C1 segment of cervical spinal cord (tissue), 14 donors: ENCODE results near the gene DMD.

Source experiments
- DNase-seq, 14 donors: peaks; one replicate each; lab custom pipeline; 2025; lab: John Stamatoyannopoulos, UW

The DMD gene

GRCh38 chrX:32514986-32515385 is 696.4 kb downstream of the DMD start:
- DNase-seq = no peak

- no peak for DNase-seq
These were observed 709.7 kb downstream of the DMD start for GRCh38 chrX:32501606-32502005.

GRCh38 chrX:32496671-32497070 is 714.7 kb downstream of the DMD start:
- no peak for DNase-seq

GRCh38 chrX:32495855-32496254 is 715.5 kb downstream of the DMD start:
- DNase-seq = no peak

GRCh38 chrX:32489125-32489524 is 722.2 kb downstream of the DMD start:
- DNase-seq = no peak

GRCh38 chrX:32483534-32484136 is 727.7 kb downstream of the DMD start:
- no peak for DNase-seq

- no peak for DNase-seq
These were observed 731.3 kb downstream of the DMD start for GRCh38 chrX:32480019-32480418.

- DNase-seq = no peak
These were observed 739.0 kb downstream of the DMD start for GRCh38 chrX:32472364-32472763.

- no peak for DNase-seq
These were observed 755.6 kb downstream of the DMD start for GRCh38 chrX:32455704-32456103.

- no peak for DNase-seq
These were observed 759.2 kb downstream of the DMD start for GRCh38 chrX:32451954-32452695.

- no peak for DNase-seq
These were observed 762.4 kb downstream of the DMD start for GRCh38 chrX:32448945-32449344.

- DNase-seq = no peak
These were observed 763.0 kb downstream of the DMD start for GRCh38 chrX:32448320-32448719.

GRCh38 chrX:32447640-32448039 is 763.7 kb downstream of the DMD start:
- DNase-seq = no peak

GRCh38 chrX:32443841-32444240 is 767.5 kb downstream of the DMD start:
- DNase-seq = no peak

GRCh38 chrX:32421266-32421665 is 790.1 kb downstream of the DMD start:
- no peak for DNase-seq

- no peak for DNase-seq
These were observed 803.0 kb downstream of the DMD start for GRCh38 chrX:32408389-32408788.

GRCh38 chrX:32397562-32398216 is 813.7 kb downstream of the DMD start:
- DNase-seq = no peak

- no peak for DNase-seq
These were observed 815.5 kb downstream of the DMD start for GRCh38 chrX:32395878-32396277.

GRCh38 chrX:32392655-32393054 is 818.7 kb downstream of the DMD start:
- no peak for DNase-seq

- no peak for DNase-seq
These were observed 840.7 kb downstream of the DMD start for GRCh38 chrX:32370456-32371205.

GRCh38 chrX:32293962-32294700 is 917.2 kb downstream of the DMD start:
- DNase-seq = no peak

- DNase-seq = no peak
These were observed 922.0 kb downstream of the DMD start for GRCh38 chrX:32289356-32289755.
